GM10266 (cell line): ENCODE results near the gene CASK.

Experiments used
- DNase-seq: peaks from one replicate; pipeline ENCODE4 v3.0.0; 2012; ENCODE audit errors: extremely low spot score
- TF ChIP-seq, protein P1 (sequence below): IDR thresholded peaks from 2 replicates; pipeline ENCODE4 v1.5.1; 2012; ENCODE audit warnings: mild to moderate bottlenecking, low read depth; ENCODE audit not compliant: control insufficient read depth, insufficient read depth; ENCODE audit errors: missing control alignments

CASK gene

GRCh38 chrX:41718481-41719235 lies 204.7 kb downstream of the CASK start:
- DNase-seq = no peak
- TF ChIP-seq, protein P1, sequence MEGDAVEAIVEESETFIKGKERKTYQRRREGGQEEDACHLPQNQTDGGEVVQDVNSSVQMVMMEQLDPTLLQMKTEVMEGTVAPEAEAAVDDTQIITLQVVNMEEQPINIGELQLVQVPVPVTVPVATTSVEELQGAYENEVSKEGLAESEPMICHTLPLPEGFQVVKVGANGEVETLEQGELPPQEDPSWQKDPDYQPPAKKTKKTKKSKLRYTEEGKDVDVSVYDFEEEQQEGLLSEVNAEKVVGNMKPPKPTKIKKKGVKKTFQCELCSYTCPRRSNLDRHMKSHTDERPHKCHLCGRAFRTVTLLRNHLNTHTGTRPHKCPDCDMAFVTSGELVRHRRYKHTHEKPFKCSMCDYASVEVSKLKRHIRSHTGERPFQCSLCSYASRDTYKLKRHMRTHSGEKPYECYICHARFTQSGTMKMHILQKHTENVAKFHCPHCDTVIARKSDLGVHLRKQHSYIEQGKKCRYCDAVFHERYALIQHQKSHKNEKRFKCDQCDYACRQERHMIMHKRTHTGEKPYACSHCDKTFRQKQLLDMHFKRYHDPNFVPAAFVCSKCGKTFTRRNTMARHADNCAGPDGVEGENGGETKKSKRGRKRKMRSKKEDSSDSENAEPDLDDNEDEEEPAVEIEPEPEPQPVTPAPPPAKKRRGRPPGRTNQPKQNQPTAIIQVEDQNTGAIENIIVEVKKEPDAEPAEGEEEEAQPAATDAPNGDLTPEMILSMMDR = no peak

DNA sequence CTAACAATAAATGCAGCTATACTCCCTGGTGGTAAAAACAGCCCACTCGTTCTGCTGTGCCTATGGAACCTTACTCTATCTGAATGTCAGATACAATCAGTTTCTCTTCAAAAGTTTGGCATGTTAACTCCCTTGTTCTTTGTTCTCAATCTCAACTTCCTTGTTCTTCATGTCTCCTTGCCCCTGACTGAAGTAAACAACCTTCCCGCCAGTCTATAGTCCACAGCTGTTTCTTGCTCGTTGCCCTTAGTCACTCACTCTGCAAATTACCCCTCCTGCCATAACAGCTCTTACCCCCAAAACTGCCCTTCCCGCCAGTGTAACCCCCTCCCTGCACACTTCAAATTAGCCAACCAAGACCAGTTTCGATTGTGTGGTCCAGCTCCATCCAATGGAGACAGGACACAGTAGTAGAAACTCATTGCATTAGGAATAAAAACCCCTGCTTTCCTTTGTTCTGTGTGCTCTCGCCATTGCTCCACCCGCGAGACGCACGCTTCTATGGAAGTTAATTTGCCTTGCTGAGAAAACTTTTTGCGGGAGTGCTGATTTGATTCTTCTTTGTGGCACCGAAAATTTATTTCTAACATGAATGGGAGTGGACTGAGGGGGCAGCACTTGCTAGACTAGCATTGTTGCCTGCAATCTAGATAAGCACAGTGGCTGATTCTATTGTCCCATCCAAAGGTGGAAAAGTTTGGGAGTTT lies 206.4 kb downstream of the CASK start:
- TF ChIP-seq, protein P1 = no peak

GRCh38 chrX:41716222-41716621 lies 207.1 kb downstream of the CASK start:
- TF ChIP-seq, protein P1 = no peak

More for the DNA sequence above, 206.4 kb downstream of the CASK start:
- no peak for DNase-seq

DNA sequence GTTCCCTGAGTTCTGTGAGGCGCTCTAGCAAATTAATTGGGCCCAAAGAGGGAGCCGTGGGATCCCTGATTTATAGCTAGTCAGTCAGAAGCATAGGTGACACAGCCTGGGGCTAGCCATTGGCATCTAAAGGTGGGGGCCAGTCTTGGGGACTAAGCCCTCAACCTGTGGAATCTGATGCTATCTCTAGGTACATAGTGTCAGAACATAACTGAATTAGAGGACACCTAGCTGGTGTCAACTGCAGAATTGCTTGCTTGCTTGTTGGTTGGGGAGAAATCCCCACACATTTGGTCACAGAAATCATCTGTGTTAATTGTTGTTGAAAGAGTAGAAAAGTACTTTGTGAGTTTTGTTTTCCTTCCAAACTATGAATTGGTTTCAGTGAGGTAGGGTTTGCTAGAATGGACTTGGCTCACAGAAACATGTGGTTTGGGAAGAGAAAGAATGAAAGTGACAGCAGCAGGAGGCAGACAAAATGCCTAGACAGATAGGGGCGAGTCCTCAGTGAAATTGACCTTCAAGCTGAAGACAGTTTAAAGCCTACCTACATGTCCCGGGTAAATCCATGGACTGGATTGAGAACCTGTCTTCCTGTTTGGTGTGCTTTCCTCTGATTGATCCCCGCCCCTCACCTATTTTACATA lies 212.2 kb downstream of the CASK start:
- DNase-seq = no peak
- TF ChIP-seq, protein P1 = no peak

More at GRCh38 chrX:41716222-41716621, 207.1 kb downstream of the CASK start:
- DNase-seq = no peak

GRCh38 chrX:41708486-41708885 lies 214.9 kb downstream of the CASK start:
- no peak for DNase-seq
- TF ChIP-seq, protein P1 = no peak

DNA sequence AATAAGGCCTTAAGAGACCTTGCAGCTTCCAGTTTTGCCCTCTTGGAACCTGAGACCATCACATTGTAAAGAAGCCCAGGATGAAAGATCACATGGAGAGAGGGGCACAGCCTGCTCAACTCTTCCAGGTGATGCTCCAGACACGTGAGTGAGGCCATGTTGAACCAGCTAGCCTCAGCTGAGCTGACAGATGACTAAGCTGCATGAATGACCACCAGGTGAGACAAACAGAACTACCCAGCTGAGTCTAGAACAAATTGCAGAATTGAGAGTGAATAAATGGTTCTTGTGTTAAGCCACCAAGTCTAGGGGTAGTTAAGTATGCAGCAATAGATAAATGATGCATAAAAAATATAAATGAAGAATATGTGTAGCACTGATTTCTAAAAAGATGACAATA lies 216.1 kb downstream of the CASK start:
- TF ChIP-seq, protein P1 = no peak
- no peak for DNase-seq
